WERI-Rb-1 (cell line): ENCODE results near the gene SBNO2.

ENCODE experiments used
- DNase-seq: peaks from one replicate; pipeline ENCODE4 v3.0.0-alpha.2; 2020
- H3K27ac ChIP-seq: fragments of 250-450 bp; sonication (Bioruptor Pico); 2 replicates; pipeline ENCODE4 v1.5.1; 2020; ENCODE audit warnings: mild to moderate bottlenecking, moderate library complexity
- H3K27me3 ChIP-seq: fragments of 250-450 bp; sonication (Bioruptor Pico); 2 replicates; pipeline ENCODE4 v1.5.1; 2021; ENCODE audit warnings: mild to moderate bottlenecking, low read depth, moderate library complexity; ENCODE audit not compliant: insufficient read depth, severe bottlenecking
- H3K36me3 ChIP-seq: fragments of 250-450 bp; sonication (Bioruptor Pico); 2 replicates; pipeline ENCODE4 v1.5.1; 2020; ENCODE audit warnings: mild to moderate bottlenecking, moderate library complexity
- H3K4me3 ChIP-seq: 2 replicates; pipeline ENCODE4 v1.5.1; 2011; ENCODE audit warnings: low read depth, mild to moderate bottlenecking, control low read depth, low read length
- H3K9me3 ChIP-seq: fragments of 250-450 bp; sonication (Bioruptor Pico); 2 replicates; pipeline ENCODE4 v1.5.1; 2021; ENCODE audit warnings: mild to moderate bottlenecking, moderate library complexity; ENCODE audit not compliant: severe bottlenecking
- CTCF ChIP-seq: IDR thresholded peaks from 2 replicates; pipeline ENCODE4 v1.5.1; 2011; ENCODE audit warnings: low read depth, mild to moderate bottlenecking, control low read depth, inconsistent platforms, low read length

The SBNO2 gene

GRCh38 chr19:1128106-1128505, 46.0 kb downstream of the SBNO2 start:
- H3K9me3 ChIP-seq = no peaks in the 10 kb centered on the region
- no peak overlapping the region for H3K27ac ChIP-seq
- no peaks in the 10 kb centered on the region for H3K27me3 ChIP-seq
- no peak for DNase-seq
- no peak overlapping the region for H3K4me3 ChIP-seq
- peaks cover 13% of the 10 kb centered on the region for H3K36me3 ChIP-seq
- TF ChIP-seq CTCF = no peak

- DNase-seq = no peak
- H3K9me3 ChIP-seq = no peaks in the 10 kb centered on the region
- H3K36me3 ChIP-seq = peaks cover 18% of the 10 kb centered on the region
- no peak overlapping the region for H3K4me3 ChIP-seq
- H3K27ac ChIP-seq = no peak overlapping the region
- TF ChIP-seq CTCF = no peak
- no peaks in the 10 kb centered on the region for H3K27me3 ChIP-seq
These were observed 46.9 kb downstream of the SBNO2 start for GRCh38 chr19:1126984-1127760.

- no peak overlapping the region for H3K27ac ChIP-seq
- DNase-seq = no peak
- H3K4me3 ChIP-seq = no peak overlapping the region
- TF ChIP-seq CTCF = no peak
- H3K27me3 ChIP-seq = no peaks in the 10 kb centered on the region
- H3K36me3 ChIP-seq = peaks cover 29% of the 10 kb centered on the region
- no peaks in the 10 kb centered on the region for H3K9me3 ChIP-seq
These were observed 48.2 kb downstream of the SBNO2 start for GRCh38 chr19:1125601-1126467.

- peaks cover 32% of the 10 kb centered on the region for H3K36me3 ChIP-seq
- H3K27me3 ChIP-seq = no peaks in the 10 kb centered on the region
- no peak overlapping the region for H3K27ac ChIP-seq
These were observed 50.0 kb downstream of the SBNO2 start for GRCh38 chr19:1123885-1124677.

More at GRCh38 chr19:1123885-1124677, 50.0 kb downstream of the SBNO2 start:
- DNase-seq = no peak
- no peak for TF ChIP-seq CTCF
- Histone ChIP-seq H3K4me3 (no peak overlapping the region), H3K9me3 (no peaks in the 10 kb centered on the region)
